Measurements from ENCODE around the gene CYP4F3. TPM values are rescaled to one million over a fixed set of nuclear protein-coding genes. Genes with fewer than 3 reads are reported as not detected.

CYP4F3 gene
- total RNA-seq, 1 experiment from 2014 or later, result not detected

DNA sequence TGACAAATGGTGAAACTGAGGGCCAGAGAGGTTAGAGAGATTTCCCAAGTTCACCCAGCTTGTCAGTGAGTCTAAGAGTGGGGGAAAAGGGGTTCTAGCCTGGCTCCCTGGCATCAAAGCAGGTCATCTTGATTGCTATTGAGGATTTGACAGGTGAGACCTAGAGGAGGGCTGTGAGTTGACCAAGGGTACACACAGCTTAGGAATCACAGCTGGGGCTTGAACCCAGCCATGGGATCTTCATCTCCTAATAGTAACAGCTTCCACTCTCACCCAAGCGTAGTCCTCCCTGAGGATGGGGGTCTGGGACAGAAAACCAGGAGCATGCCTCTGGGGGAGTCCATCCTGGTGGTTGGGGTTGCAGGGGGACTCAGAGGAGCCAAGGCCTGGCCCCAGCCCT is 18.9 kb upstream of the CYP4F3 start:
- H3K4me3 ChIP-seq (ENCODE audit: insufficient read depth, low read depth, low read length), result no peak overlapping the region
- no peaks in the 10 kb centered on the region for H3K36me3 ChIP-seq (replicated peaks; ENCODE audit: control insufficient read depth, insufficient read depth, low read length)
- DNase-seq, result no peak
- no peaks in the 10 kb centered on the region for H3K27me3 ChIP-seq (ENCODE audit: control insufficient read depth, insufficient read depth, low read length)

DNA sequence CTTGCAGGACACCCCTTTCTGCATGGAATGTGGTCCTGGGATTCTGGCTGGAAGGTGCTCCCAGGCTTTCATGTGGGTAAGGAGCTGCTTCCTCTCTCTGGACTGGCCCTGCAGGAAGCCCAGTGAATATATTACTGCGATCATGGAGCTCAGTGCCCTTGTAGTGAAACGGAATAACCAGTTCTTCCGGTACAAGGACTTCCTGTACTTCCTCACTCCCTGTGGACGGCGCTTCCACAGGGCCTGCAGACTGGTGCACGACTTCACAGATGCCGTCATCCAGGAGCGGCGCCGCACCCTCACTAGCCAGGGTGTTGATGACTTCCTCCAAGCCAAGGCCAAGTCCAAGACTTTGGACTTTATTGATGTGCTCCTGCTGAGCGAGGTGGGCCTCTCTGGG is 17.7 kb upstream of the CYP4F3 start:
- Histone ChIP-seq H3K36me3 (replicated peaks; ENCODE audit: control insufficient read depth, insufficient read depth, low read length) (no peaks in the 10 kb centered on the region), H3K4me3 (ENCODE audit: insufficient read depth, low read depth, low read length) (no peak overlapping the region), H3K27me3 (ENCODE audit: control insufficient read depth, insufficient read depth, low read length) (no peaks in the 10 kb centered on the region)
- no peak for DNase-seq

DNA sequence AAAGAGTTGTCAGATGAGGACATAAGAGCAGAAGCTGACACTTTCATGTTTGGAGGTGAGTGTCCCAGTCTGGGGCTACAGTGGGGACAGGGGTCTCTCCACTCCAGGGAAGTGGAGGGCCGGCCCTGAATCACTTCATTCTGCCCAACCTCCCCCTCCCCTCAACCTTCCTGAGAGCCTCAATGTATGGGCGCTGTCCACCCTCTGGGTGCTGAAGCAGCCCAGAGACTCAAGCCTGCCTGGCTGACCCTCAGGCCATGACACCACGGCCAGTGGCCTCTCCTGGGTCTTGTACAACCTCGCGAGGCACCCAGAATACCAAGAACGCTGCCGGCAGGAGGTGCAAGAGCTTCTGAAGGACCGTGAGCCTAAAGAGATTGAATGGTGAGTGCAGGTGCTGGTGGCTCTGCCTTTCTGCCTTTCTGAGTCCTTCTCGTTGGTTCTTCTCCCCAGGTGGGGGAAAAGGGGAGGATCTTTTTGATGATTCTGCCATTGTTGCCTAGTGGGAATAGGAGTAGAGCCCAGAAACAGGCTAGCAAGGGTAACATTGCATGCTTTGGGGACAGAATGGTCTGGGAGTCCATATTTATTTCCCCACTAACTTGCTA is 16.9 kb upstream of the CYP4F3 start:
- Histone ChIP-seq H3K36me3 (replicated peaks; ENCODE audit: control insufficient read depth, insufficient read depth, low read length) (no peaks in the 10 kb centered on the region), H3K4me3 (ENCODE audit: insufficient read depth, low read depth, low read length) (no peak overlapping the region), H3K27me3 (ENCODE audit: control insufficient read depth, insufficient read depth, low read length) (no peaks in the 10 kb centered on the region)
- no peak for DNase-seq

DNA sequence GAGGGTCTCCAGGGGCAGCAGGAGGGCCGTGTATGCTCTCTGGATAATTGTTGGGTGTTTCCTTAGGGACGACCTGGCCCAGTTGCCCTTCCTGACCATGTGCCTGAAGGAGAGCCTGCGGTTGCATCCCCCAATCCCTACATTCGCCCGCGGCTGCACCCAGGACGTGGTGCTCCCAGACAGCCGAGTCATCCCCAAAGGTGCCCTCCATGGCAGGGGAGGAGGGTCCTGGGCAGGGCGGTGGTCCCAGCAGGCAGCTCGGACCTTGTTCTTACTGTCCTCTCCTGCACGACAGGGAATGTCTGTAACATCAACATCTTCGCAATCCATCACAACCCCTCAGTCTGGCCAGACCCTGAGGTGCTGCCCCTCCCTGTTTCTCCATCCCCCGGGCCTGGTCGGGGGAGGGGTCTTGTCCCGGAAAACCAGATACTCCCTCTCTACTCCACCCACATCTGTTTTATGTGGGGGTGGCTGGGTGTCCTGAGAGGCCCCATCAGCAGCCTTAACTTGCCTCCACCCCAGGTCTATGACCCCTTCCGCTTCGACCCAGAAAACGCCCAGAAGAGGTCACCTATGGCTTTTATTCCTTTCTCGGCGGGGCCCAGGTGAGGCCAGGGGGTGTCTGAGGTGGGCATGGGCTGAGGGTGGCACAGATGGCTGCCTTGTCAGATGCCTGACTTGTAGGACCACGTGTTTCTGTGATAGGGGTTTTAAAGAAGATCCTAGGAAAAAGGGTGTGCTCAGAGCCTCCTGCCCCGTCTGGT is 12.3 kb upstream of the CYP4F3 start:
- no peak for DNase-seq
- no peak overlapping the region for H3K4me3 ChIP-seq (ENCODE audit: insufficient read depth, low read depth, low read length)
- no peaks in the 10 kb centered on the region for H3K27me3 ChIP-seq (ENCODE audit: control insufficient read depth, insufficient read depth, low read length)
- no peaks in the 10 kb centered on the region for H3K36me3 ChIP-seq (replicated peaks; ENCODE audit: control insufficient read depth, insufficient read depth, low read length)

DNA sequence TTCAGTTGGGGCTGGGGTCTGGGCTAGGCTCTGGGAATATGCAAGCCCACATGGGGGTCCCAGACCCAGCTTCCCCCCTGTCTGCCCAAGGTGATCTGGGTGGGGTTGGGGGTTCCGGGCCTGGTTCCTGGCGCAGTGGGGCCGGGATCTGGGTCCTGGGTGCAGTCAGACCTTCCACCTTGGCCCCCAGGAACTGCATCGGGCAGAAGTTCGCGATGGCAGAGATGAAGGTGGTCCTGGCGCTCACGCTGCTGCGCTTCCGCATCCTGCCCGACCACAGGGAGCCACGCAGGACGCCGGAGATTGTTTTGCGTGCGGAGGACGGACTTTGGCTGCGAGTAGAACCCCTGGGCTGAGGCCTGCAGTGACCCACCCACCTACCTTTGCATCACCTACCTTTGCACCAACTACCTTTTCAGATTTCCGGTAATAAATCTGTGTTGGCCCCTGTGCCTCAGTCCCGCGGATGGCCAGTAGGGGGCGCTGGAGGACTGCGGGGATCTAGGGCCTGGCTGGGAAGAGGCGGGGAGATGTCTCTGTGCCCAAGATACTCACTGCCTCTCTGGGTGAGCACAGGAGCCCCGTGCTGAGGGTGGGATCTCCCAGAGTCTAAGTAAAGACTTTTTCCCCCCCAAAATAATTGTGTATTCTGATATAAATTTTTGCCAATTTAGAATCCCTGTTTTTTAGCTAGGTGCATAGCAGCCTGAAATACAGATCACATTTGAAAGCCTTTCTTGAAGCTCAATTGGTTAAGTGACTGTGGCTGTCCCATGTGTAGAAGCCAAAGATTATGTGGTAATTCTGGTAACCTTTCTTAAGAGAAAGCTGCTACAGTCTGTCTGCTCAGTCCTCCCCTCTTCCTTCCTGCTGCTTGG is 11.5 kb upstream of the CYP4F3 start:
- H3K4me3 ChIP-seq (ENCODE audit: insufficient read depth, low read depth, low read length), result no peak overlapping the region
- H3K36me3 ChIP-seq (replicated peaks; ENCODE audit: control insufficient read depth, insufficient read depth, low read length), result no peaks in the 10 kb centered on the region
- no peaks in the 10 kb centered on the region for H3K27me3 ChIP-seq (ENCODE audit: control insufficient read depth, insufficient read depth, low read length)
- peak; percentile 74 for DNase-seq

DNA sequence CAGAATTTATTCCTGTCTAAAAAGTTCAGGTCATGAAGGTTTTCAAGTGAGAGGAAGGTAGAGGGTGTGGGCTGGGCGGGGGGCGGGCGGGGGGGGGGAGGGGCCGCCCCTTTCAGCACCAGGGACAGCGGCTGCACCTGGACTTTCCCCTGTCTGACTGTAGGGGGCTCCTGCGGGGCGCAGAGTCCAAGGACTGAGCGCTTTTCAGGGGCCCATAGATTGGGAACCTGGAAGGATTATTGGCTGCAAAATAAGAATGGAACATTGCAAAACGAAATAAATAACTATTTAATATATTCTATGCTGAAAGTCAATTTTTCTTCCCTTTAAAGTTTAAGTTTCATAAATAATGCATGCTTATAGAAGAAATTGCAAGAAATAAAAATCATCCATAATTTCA is 8.9 kb upstream of the CYP4F3 start:
- no peaks in the 10 kb centered on the region for H3K36me3 ChIP-seq (replicated peaks; ENCODE audit: control insufficient read depth, insufficient read depth, low read length)
- no peaks in the 10 kb centered on the region for H3K27me3 ChIP-seq (ENCODE audit: control insufficient read depth, insufficient read depth, low read length)
- DNase-seq, result peak; percentile 52
- no peak overlapping the region for H3K4me3 ChIP-seq (ENCODE audit: insufficient read depth, low read depth, low read length)

DNA sequence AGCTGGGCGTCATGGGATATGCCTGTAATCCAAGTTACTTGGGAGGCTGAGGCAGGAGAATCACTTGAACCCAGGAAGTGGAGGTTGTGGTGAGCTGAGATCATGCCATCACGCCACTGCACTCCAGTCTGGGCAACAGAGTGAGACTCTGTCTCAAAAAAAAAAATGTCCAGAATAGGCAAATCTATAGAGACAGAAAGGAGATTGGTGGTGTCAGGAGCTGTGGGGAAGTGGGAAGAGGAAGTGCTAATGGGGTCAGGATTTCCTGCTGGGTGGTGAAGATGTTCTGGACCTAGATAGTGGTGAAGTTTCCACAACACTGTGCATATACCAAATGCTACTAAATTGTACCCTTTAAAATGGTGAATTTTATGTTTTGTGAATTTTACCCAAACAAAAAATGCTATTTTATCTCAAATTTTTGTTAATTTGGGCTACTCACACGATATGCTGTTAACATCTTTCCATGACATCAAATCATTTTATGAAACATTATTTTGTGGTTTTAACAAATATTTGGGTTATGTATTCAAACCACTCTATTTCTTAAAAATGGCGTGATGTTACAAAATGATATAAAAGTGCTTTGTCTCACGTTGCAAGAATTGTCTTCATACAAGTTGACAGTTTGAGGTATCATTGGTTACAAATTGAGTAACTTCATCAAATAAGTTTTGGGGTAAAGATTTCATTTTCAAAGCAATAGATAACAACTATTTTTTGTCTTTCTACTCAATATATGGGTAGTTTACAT is 7.4 kb upstream of the CYP4F3 start:
- Histone ChIP-seq H3K27me3 (ENCODE audit: control insufficient read depth, insufficient read depth, low read length) (no peaks in the 10 kb centered on the region), H3K4me3 (ENCODE audit: insufficient read depth, low read depth, low read length) (no peak overlapping the region), H3K36me3 (replicated peaks; ENCODE audit: control insufficient read depth, insufficient read depth, low read length) (no peaks in the 10 kb centered on the region)
- DNase-seq, result no peak

DNA sequence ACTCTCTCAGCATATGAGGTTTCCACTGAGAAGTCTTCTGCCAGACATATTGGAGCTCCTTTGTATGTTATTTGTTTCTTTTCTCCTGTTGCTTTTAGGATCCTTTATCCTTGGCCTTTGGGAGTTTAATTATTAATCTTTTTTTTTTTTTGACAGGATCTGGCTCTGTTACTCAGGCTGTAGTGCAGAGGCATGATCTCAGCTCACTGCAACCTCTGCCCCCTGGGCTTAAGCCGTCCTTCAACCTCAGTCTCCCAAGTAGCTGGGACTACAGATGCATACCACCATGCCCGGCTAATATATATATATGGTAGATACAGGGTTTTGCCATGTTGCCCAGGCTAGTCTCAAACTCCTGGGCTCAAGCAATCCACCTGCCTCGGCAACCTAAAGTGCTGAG is 6.6 kb upstream of the CYP4F3 start:
- no peak for DNase-seq
- H3K27me3 ChIP-seq (ENCODE audit: control insufficient read depth, insufficient read depth, low read length), result no peaks in the 10 kb centered on the region
- H3K36me3 ChIP-seq (replicated peaks; ENCODE audit: control insufficient read depth, insufficient read depth, low read length), result no peaks in the 10 kb centered on the region
- H3K4me3 ChIP-seq (ENCODE audit: insufficient read depth, low read depth, low read length), result no peak overlapping the region

DNA sequence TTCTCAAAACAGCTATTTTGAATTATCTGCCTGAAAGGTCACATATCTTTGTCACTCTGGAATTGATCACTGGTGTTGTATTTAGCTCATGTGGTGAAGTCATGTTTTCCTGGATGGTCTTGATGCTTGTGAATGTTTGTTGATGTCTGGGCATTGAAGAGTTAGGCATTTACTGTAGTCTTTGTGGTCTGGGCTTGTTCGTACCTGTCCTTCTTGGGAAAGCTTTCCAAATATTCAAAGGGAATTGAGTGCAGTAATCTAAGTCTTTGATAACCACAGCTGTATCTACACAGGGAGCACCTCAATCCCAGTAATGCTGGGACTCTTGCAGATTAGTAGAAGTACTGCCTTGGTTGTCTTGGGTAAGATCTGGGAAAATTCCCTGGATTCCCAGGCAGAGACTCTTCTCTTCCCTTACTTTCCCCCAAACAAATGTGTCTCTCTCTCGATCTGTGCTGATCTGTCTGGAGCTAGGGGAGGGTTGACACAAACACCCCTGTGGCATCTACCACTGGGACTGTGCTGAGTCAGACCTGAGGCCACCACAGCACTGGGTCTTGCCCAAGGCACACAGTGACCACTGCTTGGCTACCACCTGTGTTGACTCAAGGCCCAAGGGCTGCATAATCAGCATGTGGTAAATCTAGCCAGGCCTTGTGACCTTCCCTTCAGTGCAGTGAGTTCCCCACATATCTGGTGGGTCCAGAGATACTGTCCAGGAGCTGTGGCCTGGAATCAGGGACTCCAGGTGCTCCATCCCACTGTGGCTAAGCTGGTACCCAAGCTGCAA is 5.5 kb upstream of the CYP4F3 start:
- DNase-seq, result no peak
- H3K27me3 ChIP-seq (ENCODE audit: control insufficient read depth, insufficient read depth, low read length), result no peaks in the 10 kb centered on the region
- H3K4me3 ChIP-seq (ENCODE audit: insufficient read depth, low read depth, low read length), result no peak overlapping the region
- H3K36me3 ChIP-seq (replicated peaks; ENCODE audit: control insufficient read depth, insufficient read depth, low read length), result no peaks in the 10 kb centered on the region

DNA sequence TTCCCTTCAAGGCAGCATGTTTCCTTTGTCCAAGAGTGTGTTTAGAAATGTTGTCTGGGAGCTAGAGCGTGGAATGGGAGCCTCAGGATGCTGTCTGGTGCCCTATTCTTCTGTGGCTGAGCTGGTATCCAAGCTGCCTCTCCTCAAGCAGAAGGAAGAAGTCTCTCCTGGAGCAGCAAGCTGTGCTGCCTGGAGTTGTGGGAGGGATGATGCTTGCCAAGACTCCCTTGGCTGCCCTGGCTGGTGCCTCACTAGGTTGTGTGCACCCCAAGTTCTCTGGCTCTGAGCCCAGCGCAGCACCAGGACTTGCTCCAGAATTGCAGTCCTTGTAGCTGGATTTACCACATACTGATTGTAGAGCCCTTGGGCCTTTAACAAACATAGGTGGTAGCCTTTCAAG is 4.7 kb upstream of the CYP4F3 start:
- Histone ChIP-seq H3K4me3 (ENCODE audit: insufficient read depth, low read depth, low read length) (no peak overlapping the region), H3K36me3 (replicated peaks; ENCODE audit: control insufficient read depth, insufficient read depth, low read length) (no peaks in the 10 kb centered on the region), H3K27me3 (ENCODE audit: control insufficient read depth, insufficient read depth, low read length) (no peaks in the 10 kb centered on the region)
- DNase-seq, result no peak

DNA sequence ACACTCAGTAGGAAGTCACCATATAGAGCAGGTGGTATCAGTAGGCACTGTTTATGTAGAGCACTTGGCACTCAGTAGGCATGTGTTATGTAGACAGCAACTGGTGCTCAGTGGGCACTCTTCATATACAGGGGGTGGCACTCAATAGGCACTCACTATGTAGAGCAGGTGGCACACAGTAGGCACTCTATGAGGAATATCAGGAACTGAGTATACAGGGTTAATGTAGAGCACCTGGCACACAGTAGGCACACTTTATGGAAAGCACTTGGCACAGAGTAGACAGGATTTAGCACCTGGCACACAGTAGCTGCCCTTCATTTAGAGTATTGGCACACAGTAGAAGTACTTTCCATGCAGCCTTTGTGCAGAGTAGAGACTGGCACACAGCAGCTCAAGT is 1.1 kb upstream of the CYP4F3 start:
- no peak for DNase-seq
- no peak overlapping the region for H3K4me3 ChIP-seq (ENCODE audit: insufficient read depth, low read depth, low read length)

DNA sequence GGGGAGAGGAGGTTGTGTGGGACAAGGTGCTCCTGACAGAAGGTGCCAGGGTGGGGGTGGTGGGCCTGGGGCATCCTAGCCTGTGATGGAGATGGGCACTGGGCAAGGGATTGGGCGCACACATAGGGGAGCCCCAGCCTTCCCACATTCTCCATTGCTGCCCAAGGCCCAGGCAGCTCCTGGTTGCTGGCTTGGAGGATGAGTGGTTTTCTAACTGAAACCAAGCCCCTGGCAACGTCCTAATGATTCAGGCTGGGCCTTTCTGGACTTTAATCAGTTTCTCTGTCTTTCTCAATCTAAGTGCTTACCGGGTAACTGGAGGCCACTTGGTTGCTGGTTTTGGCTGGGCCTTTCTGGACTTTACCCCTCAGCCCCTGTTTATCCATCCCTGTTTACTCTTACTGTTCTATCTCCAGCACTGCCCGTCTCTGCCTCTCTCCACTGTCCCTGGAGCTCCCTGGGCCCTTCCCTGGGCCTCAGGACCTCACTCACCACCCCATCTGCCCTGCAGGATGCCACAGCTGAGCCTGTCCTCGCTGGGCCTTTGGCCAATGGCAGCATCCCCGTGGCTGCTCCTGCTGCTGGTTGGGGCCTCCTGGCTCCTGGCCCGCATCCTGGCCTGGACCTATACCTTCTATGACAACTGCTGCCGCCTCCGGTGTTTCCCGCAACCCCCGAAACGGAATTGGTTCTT is 354 bp downstream of the CYP4F3 start:
- no peak overlapping the region for H3K4me3 ChIP-seq (ENCODE audit: insufficient read depth, low read depth, low read length)
- no peaks in the 10 kb centered on the region for H3K36me3 ChIP-seq (replicated peaks; ENCODE audit: control insufficient read depth, insufficient read depth, low read length)
- H3K27me3 ChIP-seq (ENCODE audit: control insufficient read depth, insufficient read depth, low read length), result no peaks in the 10 kb centered on the region
- DNase-seq, result no peak

More for the DNA sequence above, 1.1 kb upstream of the CYP4F3 start:
- Histone ChIP-seq H3K27me3 (ENCODE audit: control insufficient read depth, insufficient read depth, low read length) (no peaks in the 10 kb centered on the region), H3K36me3 (replicated peaks; ENCODE audit: control insufficient read depth, insufficient read depth, low read length) (no peaks in the 10 kb centered on the region)

DNA sequence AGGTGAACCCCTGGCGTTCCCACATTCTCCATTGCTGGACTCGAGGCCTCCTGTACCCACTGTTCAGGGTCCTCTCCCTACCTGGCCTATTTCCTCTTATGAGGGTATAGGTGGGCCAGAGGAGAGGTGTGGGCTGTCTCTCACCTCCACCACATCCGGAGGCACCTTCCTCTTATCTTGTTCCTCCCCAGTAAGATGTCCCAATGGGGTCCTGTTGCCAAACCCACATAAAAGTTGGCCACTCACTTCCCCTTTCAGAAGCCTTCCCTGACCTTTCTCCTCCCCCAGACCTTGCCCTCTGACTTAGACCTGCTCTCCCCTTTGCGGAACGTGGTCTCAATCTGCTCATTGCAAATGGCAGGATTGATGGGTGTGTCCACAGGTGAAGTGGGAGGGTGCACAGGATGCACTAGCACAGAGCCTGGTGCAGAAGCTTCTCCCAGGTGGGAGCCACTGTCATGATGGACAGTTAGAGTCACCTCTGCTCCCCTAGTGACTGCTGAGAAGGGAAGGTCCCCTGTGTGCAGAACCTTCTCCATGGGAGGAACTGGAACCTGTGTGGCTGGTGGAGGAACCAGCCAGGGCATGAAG is 1.3 kb downstream of the CYP4F3 start:
- Histone ChIP-seq H3K36me3 (replicated peaks; ENCODE audit: control insufficient read depth, insufficient read depth, low read length) (no peaks in the 10 kb centered on the region), H3K27me3 (ENCODE audit: control insufficient read depth, insufficient read depth, low read length) (no peaks in the 10 kb centered on the region), H3K4me3 (ENCODE audit: insufficient read depth, low read depth, low read length) (no peak overlapping the region)
- DNase-seq, result no peak
